HAP-1 (cell line): ENCODE measurements around the gene ZNF282.

Source experiments
- DNase-seq, 2 experiments: peaks; one replicate each; pipeline ENCODE4 v3.0.0-alpha.2; 2016 to 2020; ENCODE audit warnings: low spot score in 2 of 2
- H3K27me3 ChIP-seq: fragments of 250-450 bp; sonication (Bioruptor Pico); 2 replicates; pipeline ENCODE4 v1.5.1; 2020; ENCODE audit warnings: low read depth, mild to moderate bottlenecking, moderate library complexity
- H3K36me3 ChIP-seq: fragments of 250-450 bp; sonication (Bioruptor Pico); replicated peaks from 2 replicates; pipeline ENCODE4 v1.5.1; 2020; ENCODE audit warnings: mild to moderate bottlenecking
- H3K4me1 ChIP-seq: fragments of 250-450 bp; sonication (Bioruptor Pico); 2 replicates; pipeline ENCODE4 v1.5.1; 2020; ENCODE audit warnings: mild to moderate bottlenecking
- H3K4me3 ChIP-seq: fragments of 250-450 bp; sonication (Bioruptor Pico); 2 replicates; pipeline ENCODE4 v1.5.1; 2020; ENCODE audit warnings: mild to moderate bottlenecking, moderate library complexity
- H3K9me3 ChIP-seq: fragments of 250-450 bp; sonication (Bioruptor Pico); 2 replicates; pipeline ENCODE4 v1.5.1; 2020; ENCODE audit warnings: mild to moderate bottlenecking, moderate library complexity
- in situ Hi-C: fragments of 300-500 bp; cut with MboI; formaldehyde crosslinking; loops from 3 replicates; pipeline ENCODE4 v1.14.3; 2020; ENCODE audit warnings: low sequenced_read_pairs, inconsistent platforms, mixed read lengths

The ZNF282 gene

DNA sequence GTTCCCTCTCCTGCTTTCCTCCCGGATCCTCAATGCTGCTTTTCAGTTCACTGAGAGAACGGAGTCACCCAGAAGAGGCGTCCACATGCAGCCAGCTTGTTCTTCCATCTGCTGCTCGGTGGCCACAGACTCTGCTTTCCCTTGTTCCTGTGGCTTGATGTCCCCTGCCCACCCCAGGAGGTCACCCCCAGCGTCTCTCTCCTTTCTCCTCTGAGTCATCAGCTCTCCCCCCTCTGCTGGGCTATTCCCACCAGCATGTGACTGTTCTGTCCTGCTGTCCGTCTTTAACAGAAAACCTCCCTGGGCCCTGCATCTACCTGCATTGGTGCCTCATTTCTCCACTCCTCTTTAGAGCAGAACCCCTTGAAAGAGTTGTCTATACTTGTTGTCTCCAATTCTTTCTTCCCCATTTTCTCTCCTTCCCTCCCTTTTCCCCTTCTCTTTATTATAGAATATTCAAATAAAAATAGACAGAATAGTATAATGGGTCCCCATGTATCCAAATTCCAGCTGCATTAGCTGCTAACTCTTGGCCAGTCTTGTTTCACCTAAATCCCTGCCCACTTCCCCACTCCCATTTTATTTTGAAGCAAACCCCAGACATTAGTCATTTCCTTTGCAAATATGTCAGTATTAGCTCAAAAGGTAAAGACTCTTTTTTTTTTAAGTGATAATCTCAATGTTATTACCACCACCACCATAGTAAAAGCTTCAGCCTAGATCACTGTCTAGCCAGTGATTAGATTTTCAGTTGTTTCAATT, 4.1 kb downstream of the ZNF282 start:
- Histone ChIP-seq H3K36me3 (peaks cover 65% of the 10 kb centered on the region), H3K4me3 (no peak overlapping the region), H3K27me3 (no peaks in the 10 kb centered on the region), H3K4me1 (peaks cover 7% of the 10 kb centered on the region), H3K9me3 (no peaks in the 10 kb centered on the region)
- in situ Hi-C loops, result no loop called here
- DNase-seq, result no peak

- no peak overlapping the region for H3K4me3 ChIP-seq
- H3K4me1 ChIP-seq, result no peaks in the 10 kb centered on the region
- no peaks in the 10 kb centered on the region for H3K27me3 ChIP-seq
- in situ Hi-C loops, result no loop called here
- DNase-seq, result no peak
- H3K9me3 ChIP-seq, result no peaks in the 10 kb centered on the region
- H3K36me3 ChIP-seq, result peaks cover 96% of the 10 kb centered on the region
Observed at GRCh38 chr7:149202831-149203231, 7.5 kb downstream of the ZNF282 start.

- no peak for DNase-seq
- Histone ChIP-seq H3K27me3 (no peaks in the 10 kb centered on the region), H3K9me3 (no peaks in the 10 kb centered on the region), H3K4me3 (no peak overlapping the region), H3K36me3 (peaks cover 90% of the 10 kb centered on the region), H3K4me1 (no peaks in the 10 kb centered on the region)
- in situ Hi-C loops, result no loop called here
Observed at GRCh38 chr7:149205690-149206381, 10.5 kb downstream of the ZNF282 start.

DNA sequence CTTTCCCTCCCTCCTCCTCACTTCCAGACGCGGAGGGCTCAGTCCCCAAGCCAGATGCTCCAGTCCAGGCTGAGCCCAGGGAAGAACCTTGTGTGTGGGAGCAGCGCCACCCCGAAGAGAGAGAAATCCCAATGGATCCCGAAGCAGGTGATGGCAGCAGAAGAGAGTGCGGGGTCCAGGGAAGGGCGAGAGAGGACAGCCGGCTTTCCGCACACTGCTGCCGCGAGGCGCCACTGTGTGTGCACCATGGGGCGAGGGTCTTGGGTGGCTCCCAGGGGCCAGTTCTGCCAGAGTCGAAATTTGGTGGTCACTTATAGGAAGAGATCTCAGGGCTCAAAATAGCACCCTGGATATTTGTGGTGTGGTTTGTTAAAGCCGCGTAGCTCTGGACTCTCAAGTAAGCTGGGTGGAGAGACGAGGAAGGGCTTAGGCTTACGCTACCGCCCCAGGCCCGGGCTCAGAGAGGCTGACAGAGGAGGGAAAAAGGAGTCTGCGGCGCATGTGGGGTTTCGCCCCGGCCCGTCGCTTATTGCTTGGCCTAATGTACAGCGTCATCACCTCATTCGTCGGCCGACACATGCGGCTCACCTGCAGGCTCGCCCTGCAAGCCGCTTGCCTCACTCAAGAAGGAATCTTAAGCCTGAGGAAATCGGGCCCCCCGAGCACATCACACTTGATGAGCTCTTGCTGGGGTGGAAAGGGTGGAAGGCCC, 12.1 kb downstream of the ZNF282 start:
- in situ Hi-C loops, result no loop called here
- no peaks in the 10 kb centered on the region for H3K27me3 ChIP-seq
- no peak overlapping the region for H3K4me3 ChIP-seq
- no peaks in the 10 kb centered on the region for H3K4me1 ChIP-seq
- no peaks in the 10 kb centered on the region for H3K9me3 ChIP-seq
- no peak for DNase-seq
- peaks cover 94% of the 10 kb centered on the region for H3K36me3 ChIP-seq

- Histone ChIP-seq H3K4me1 (no peaks in the 10 kb centered on the region), H3K4me3 (no peak overlapping the region), H3K9me3 (no peaks in the 10 kb centered on the region), H3K36me3 (peaks cover 94% of the 10 kb centered on the region), H3K27me3 (no peaks in the 10 kb centered on the region)
- DNase-seq, result peak; percentile 50 to 77
- in situ Hi-C loops, result no loop called here
Observed at GRCh38 chr7:149209518-149210269, 14.3 kb downstream of the ZNF282 start.

DNA sequence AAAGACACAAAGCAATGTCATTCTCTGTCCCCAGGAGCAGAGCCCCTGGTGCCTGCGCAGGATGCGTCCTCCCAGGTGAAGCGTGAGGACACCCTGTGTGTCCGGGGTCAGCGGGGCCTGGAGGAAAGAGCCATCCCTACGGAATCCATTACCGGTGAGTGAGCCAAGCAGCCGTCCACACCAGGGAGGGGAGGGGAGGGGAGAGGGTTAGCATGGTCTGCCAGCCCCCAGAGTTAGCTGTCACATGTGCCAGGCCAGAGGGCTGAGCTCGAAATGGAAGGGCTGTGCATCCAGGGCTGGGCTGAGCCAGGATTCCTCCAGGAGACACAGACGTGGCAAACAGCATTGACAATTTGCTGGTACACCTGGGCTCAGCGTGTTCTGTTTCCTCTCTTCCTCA, 15.2 kb downstream of the ZNF282 start:
- Histone ChIP-seq H3K4me3 (no peak overlapping the region), H3K27me3 (no peaks in the 10 kb centered on the region), H3K36me3 (peaks cover 92% of the 10 kb centered on the region), H3K9me3 (no peaks in the 10 kb centered on the region), H3K4me1 (no peaks in the 10 kb centered on the region)
- DNase-seq, result no peak
- in situ Hi-C loops, result no loop called here

GRCh38 chr7:149214020-149214720, 18.8 kb downstream of the ZNF282 start:
- peaks cover 9% of the 10 kb centered on the region for H3K4me1 ChIP-seq
- H3K4me3 ChIP-seq, result no peak overlapping the region
- DNase-seq, result no peak
- H3K36me3 ChIP-seq, result peaks cover 79% of the 10 kb centered on the region
- in situ Hi-C loops, result no loop called here
- no peaks in the 10 kb centered on the region for H3K27me3 ChIP-seq
- no peaks in the 10 kb centered on the region for H3K9me3 ChIP-seq

GRCh38 chr7:149216402-149216801, 21.1 kb downstream of the ZNF282 start:
- Histone ChIP-seq H3K9me3 (no peaks in the 10 kb centered on the region; the same call in 1 of the 2 replicates), H3K4me1 (peaks cover 16% of the 10 kb centered on the region), H3K4me3 (no peak overlapping the region), H3K27me3 (no peaks in the 10 kb centered on the region), H3K36me3 (peaks cover 70% of the 10 kb centered on the region)
- in situ Hi-C loops, result no loop called here
- no peak for DNase-seq

GRCh38 chr7:149217570-149217969, 22.2 kb downstream of the ZNF282 start:
- Histone ChIP-seq H3K36me3 (peaks cover 59% of the 10 kb centered on the region), H3K27me3 (no peaks in the 10 kb centered on the region), H3K4me1 (peaks cover 16% of the 10 kb centered on the region), H3K9me3 (no peaks in the 10 kb centered on the region; the same call in 1 of the 2 replicates), H3K4me3 (no peak overlapping the region)
- in situ Hi-C loops, result no loop called here
- DNase-seq, result no peak

GRCh38 chr7:149218469-149219420, 23.4 kb downstream of the ZNF282 start:
- Histone ChIP-seq H3K9me3 (no peaks in the 10 kb centered on the region; the same call in 1 of the 2 replicates), H3K4me3 (no peak overlapping the region), H3K27me3 (no peaks in the 10 kb centered on the region), H3K36me3 (peaks cover 47% of the 10 kb centered on the region), H3K4me1 (peaks cover 16% of the 10 kb centered on the region)
- in situ Hi-C loops, result no loop called here
- peak; percentile 87 to 96 for DNase-seq

DNA sequence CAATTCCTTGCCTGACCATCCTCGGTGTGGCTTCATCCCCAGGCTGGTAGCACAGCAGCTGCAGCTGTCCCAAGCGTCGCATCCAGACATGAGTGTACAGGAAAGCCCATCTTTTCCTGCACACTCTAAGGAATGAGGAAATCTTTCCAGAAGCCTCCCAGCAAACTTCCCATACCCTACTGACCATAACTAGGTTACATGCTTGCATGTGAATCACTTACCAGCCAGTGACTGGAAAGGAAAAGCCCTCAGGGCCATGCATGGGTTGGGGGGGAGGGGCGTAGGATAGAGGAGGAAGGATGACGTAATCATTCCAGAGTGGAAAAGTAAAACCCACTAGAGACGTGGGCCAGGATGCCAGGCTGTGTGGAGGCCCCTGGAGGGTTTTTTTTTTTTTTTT, 25.2 kb downstream of the ZNF282 start:
- Histone ChIP-seq H3K4me1 (peaks cover 16% of the 10 kb centered on the region), H3K4me3 (no peak overlapping the region), H3K27me3 (no peaks in the 10 kb centered on the region), H3K9me3 (no peaks in the 10 kb centered on the region; the same call in 1 of the 2 replicates), H3K36me3 (peaks cover 41% of the 10 kb centered on the region)
- no peak for DNase-seq
- in situ Hi-C loops, result no loop called here

- H3K36me3 ChIP-seq, result peaks cover 25% of the 10 kb centered on the region
Observed at GRCh38 chr7:149223176-149223575, 27.8 kb downstream of the ZNF282 start.

More at GRCh38 chr7:149223176-149223575, 27.8 kb downstream of the ZNF282 start:
- H3K27me3 ChIP-seq, result no peaks in the 10 kb centered on the region
- H3K4me1 ChIP-seq, result peaks cover 15% of the 10 kb centered on the region
- no peak for DNase-seq
- in situ Hi-C loops, result no loop called here
- no peaks in the 10 kb centered on the region; the same call in 1 of the 2 replicates for H3K9me3 ChIP-seq
- no peak overlapping the region for H3K4me3 ChIP-seq
